ACC112 (cell line): ENCODE measurements around the gene GTPBP4.
A peak's percentile ranks its signal among the peaks of the same experiment; 100 is the strongest.

Source experiments
- H2AFZ ChIP-seq: fragments of 200-600 bp; sonication (generic); one replicate; pipeline ENCODE4 v1.6.0; 2017; ENCODE audit warnings: antibody characterized with exemption, low read length; ENCODE audit not compliant: unreplicated experiment
- H3K27ac ChIP-seq: fragments of 200-600 bp; sonication (generic); 2 replicates; pipeline ENCODE4 v1.5.1; 2014; ENCODE audit warnings: low read depth, mild to moderate bottlenecking, antibody characterized with exemption, low read length, moderate library complexity
- H3K27me3 ChIP-seq: fragments of 200-600 bp; sonication (generic); 2 replicates; pipeline ENCODE4 v1.6.1; 2014; ENCODE audit warnings: mild to moderate bottlenecking, antibody characterized with exemption, low read length, moderate library complexity, mixed read lengths; ENCODE audit not compliant: insufficient read depth
- H3K36me3 ChIP-seq: fragments of 200-600 bp; sonication (generic); 2 replicates; pipeline ENCODE4 v1.6.1; 2016; ENCODE audit warnings: mild to moderate bottlenecking, antibody characterized with exemption, low read length, moderate library complexity, mixed read lengths; ENCODE audit not compliant: insufficient read depth
- H3K4me1 ChIP-seq: fragments of 200-600 bp; sonication (generic); one replicate; pipeline ENCODE4 v1.6.1; 2016; ENCODE audit warnings: low read length, mixed read lengths; ENCODE audit not compliant: insufficient read depth, unreplicated experiment, control insufficient read depth
- H3K4me3 ChIP-seq: fragments of 200-600 bp; sonication (generic); 2 replicates; pipeline ENCODE4 v1.5.1; 2014; ENCODE audit warnings: mild to moderate bottlenecking, low read depth, low read length
- H3K79me2 ChIP-seq: fragments of 200-600 bp; sonication (generic); one replicate; pipeline ENCODE4 v1.6.0; 2016; ENCODE audit warnings: low read length; ENCODE audit not compliant: control insufficient read depth, unreplicated experiment, insufficient read depth

The GTPBP4 gene

GRCh38 chr10:966466-967235 lies 21.6 kb upstream of the GTPBP4 start:
- H3K27me3 ChIP-seq, result peaks cover 7% of the 10 kb centered on the region; the same call in 1 of the 2 replicates
- H3K4me1 ChIP-seq, result peaks cover 11% of the 10 kb centered on the region
- H2AFZ ChIP-seq, result no peak overlapping the region
- H3K4me3 ChIP-seq, result no peak overlapping the region
- no peak overlapping the region for H3K27ac ChIP-seq
- no peaks in the 10 kb centered on the region for H3K36me3 ChIP-seq
- no peaks in the 10 kb centered on the region for H3K79me2 ChIP-seq

- no peak overlapping the region for H3K4me3 ChIP-seq
- H3K27ac ChIP-seq, result no peak overlapping the region
- H3K4me1 ChIP-seq, result peaks cover 11% of the 10 kb centered on the region
- H2AFZ ChIP-seq, result no peak overlapping the region
- H3K79me2 ChIP-seq, result no peaks in the 10 kb centered on the region
- H3K36me3 ChIP-seq, result no peaks in the 10 kb centered on the region
- H3K27me3 ChIP-seq, result peaks cover 7% of the 10 kb centered on the region; the same call in 1 of the 2 replicates
Observed at GRCh38 chr10:968546-969199, 19.6 kb upstream of the GTPBP4 start.

- no peak overlapping the region for H2AFZ ChIP-seq
- no peaks in the 10 kb centered on the region for H3K36me3 ChIP-seq
- H3K27me3 ChIP-seq, result peaks cover 7% of the 10 kb centered on the region; the same call in 1 of the 2 replicates
- H3K4me3 ChIP-seq, result no peak overlapping the region
- peaks cover 11% of the 10 kb centered on the region for H3K4me1 ChIP-seq
- H3K79me2 ChIP-seq, result no peaks in the 10 kb centered on the region
- no peak overlapping the region for H3K27ac ChIP-seq
Observed at GRCh38 chr10:969473-970150, 18.6 kb upstream of the GTPBP4 start.

GRCh38 chr10:970311-971149 lies 17.7 kb upstream of the GTPBP4 start:
- Histone ChIP-seq H3K27ac (no peak overlapping the region), H3K79me2 (no peaks in the 10 kb centered on the region), H2AFZ (peak overlapping the region; percentile 45), H3K4me1 (peaks cover 11% of the 10 kb centered on the region), H3K4me3 (0 out of 2 replicates have a peak overlapping the region, but pooled peaks have one; percentile 21), H3K27me3 (peaks cover 7% of the 10 kb centered on the region; the same call in 1 of the 2 replicates), H3K36me3 (no peaks in the 10 kb centered on the region)

- Histone ChIP-seq H3K27me3 (peaks cover 7% of the 10 kb centered on the region; the same call in 1 of the 2 replicates), H3K4me1 (peaks cover 11% of the 10 kb centered on the region), H3K4me3 (no peak overlapping the region), H3K27ac (no peak overlapping the region), H3K79me2 (no peaks in the 10 kb centered on the region), H3K36me3 (no peaks in the 10 kb centered on the region), H2AFZ (no peak overlapping the region)
Observed at GRCh38 chr10:971150-971542, 17.1 kb upstream of the GTPBP4 start.

- H3K27ac ChIP-seq, result no peak overlapping the region
Observed at GRCh38 chr10:971613-972012, 16.6 kb upstream of the GTPBP4 start.

GRCh38 chr10:972763-973162 lies 15.5 kb upstream of the GTPBP4 start:
- Histone ChIP-seq H3K4me1 (peaks cover 11% of the 10 kb centered on the region), H3K27ac (no peak overlapping the region), H2AFZ (no peak overlapping the region)

More at GRCh38 chr10:971613-972012, 16.6 kb upstream of the GTPBP4 start:
- Histone ChIP-seq H3K36me3 (peaks cover 3% of the 10 kb centered on the region; the same call in 1 of the 2 replicates), H3K79me2 (no peaks in the 10 kb centered on the region), H3K4me1 (peaks cover 11% of the 10 kb centered on the region), H2AFZ (no peak overlapping the region), H3K27me3 (peaks cover 7% of the 10 kb centered on the region; the same call in 1 of the 2 replicates), H3K4me3 (no peak overlapping the region)

GRCh38 chr10:974038-974784 lies 14.0 kb upstream of the GTPBP4 start:
- H3K27ac ChIP-seq, result no peak overlapping the region
- peaks cover 11% of the 10 kb centered on the region for H3K4me1 ChIP-seq
- H3K27me3 ChIP-seq, result no peaks in the 10 kb centered on the region
- H3K36me3 ChIP-seq, result peaks cover 5% of the 10 kb centered on the region; the same call in 1 of the 2 replicates
- no peak overlapping the region for H2AFZ ChIP-seq
- H3K4me3 ChIP-seq, result no peak overlapping the region
- no peaks in the 10 kb centered on the region for H3K79me2 ChIP-seq

More at GRCh38 chr10:972763-973162, 15.5 kb upstream of the GTPBP4 start:
- H3K36me3 ChIP-seq, result peaks cover 5% of the 10 kb centered on the region; the same call in 1 of the 2 replicates
- H3K27me3 ChIP-seq, result peaks cover 7% of the 10 kb centered on the region; the same call in 1 of the 2 replicates
- H3K79me2 ChIP-seq, result no peaks in the 10 kb centered on the region
- no peak overlapping the region for H3K4me3 ChIP-seq

GRCh38 chr10:974785-975074 lies 13.5 kb upstream of the GTPBP4 start:
- no peaks in the 10 kb centered on the region for H3K27me3 ChIP-seq
- H3K79me2 ChIP-seq, result no peaks in the 10 kb centered on the region
- H3K36me3 ChIP-seq, result peaks cover 5% of the 10 kb centered on the region; the same call in 1 of the 2 replicates
- no peak overlapping the region for H3K27ac ChIP-seq
- H2AFZ ChIP-seq, result no peak overlapping the region
- H3K4me3 ChIP-seq, result no peak overlapping the region
- peaks cover 11% of the 10 kb centered on the region for H3K4me1 ChIP-seq
